B cell (primary cell): Measurements from ENCODE around the gene RBPJL. TPM values are rescaled to one million over a fixed set of nuclear protein-coding genes. Genes with fewer than 3 reads are reported as not detected.
"Not testable (repeated sequence)": the region's sequence is repeated elsewhere in the genome, so short reads cannot be mapped to it uniquely, and the experiment has no call there.

ENCODE experiments used
- ATAC-seq: fragments of 200-7000 bp; cut with Tn5 transposase; one replicate; pipeline ENCODE4 v1.10.0; 2021; ENCODE audit warnings: low read depth, mild to moderate bottlenecking, moderate number of reproducible peaks, moderate library complexity
- CTCF ChIA-PET: fragments of 350-600 bp; sonication (Branson Sonifier 250); formaldehyde crosslinking; loops from one replicate; lab custom pipeline; 2021; ENCODE audit warnings: antibody characterized with exemption, inconsistent platforms; lab: Charles Lee
- POLR2A ChIA-PET: fragments of 350-600 bp; sonication (Branson Sonifier 250); formaldehyde crosslinking; loops from one replicate; lab custom pipeline; 2021; ENCODE audit warnings: antibody characterized with exemption; lab: Charles Lee
- DNase-seq: peaks from one replicate; pipeline ENCODE4 v3.0.0; 2013
- H2AFZ ChIP-seq: 2 replicates; pipeline ENCODE4 v1.6.1; 2012; ENCODE audit warnings: mild to moderate bottlenecking, low read depth, low read length; ENCODE audit not compliant: insufficient read depth, poor library complexity, severe bottlenecking
- H3K27ac ChIP-seq, 2 donors: 1 replicate in 1 of 2; 2 replicates in 1 of 2; pipeline ENCODE4 v1.5.1; 2012 to 2013; ENCODE audit warnings: low read length in 2 of 2, mild to moderate bottlenecking in 2 of 2, moderate library complexity in 1 of 2
- H3K27me3 ChIP-seq, 4 experiments: fragments of 200-600 bp in 1 of 4; sonication (generic) in 1 of 4; replicated peaks in 1 of 4; 1 replicate in 2 of 4; 2 replicates in 2 of 4; pipeline versions ENCODE4 v1.6.1 to v1.7.0; 2013 to 2016; ENCODE audit warnings: low read length in 3 of 4, mild to moderate bottlenecking in 2 of 4, mixed read lengths in 1 of 4, moderate library complexity in 1 of 4; ENCODE audit not compliant: insufficient read depth in 4 of 4, control insufficient read depth in 3 of 4; ENCODE audit errors: control extremely low read depth in 1 of 4
- H3K36me3 ChIP-seq, 2 experiments: replicated peaks in 1 of 2; 1 replicate in 1 of 2; 2 replicates in 1 of 2; pipeline versions ENCODE4 v1.6.1 to v1.7.1; 2013; ENCODE audit warnings: low read length in 1 of 2; ENCODE audit not compliant: insufficient read depth in 2 of 2, control insufficient read depth in 1 of 2; ENCODE audit errors: control extremely low read depth in 1 of 2, extremely low read depth in 1 of 2
- H3K4me1 ChIP-seq, 2 donors: fragments of 200-600 bp in 1 of 2; sonication (generic) in 1 of 2; 1 replicate in 1 of 2; 2 replicates in 1 of 2; pipeline versions ENCODE4 v1.5.1 to v1.6.1; 2013 to 2017; ENCODE audit warnings: low read length in 2 of 2; ENCODE audit not compliant: control insufficient read depth in 2 of 2, insufficient read depth in 2 of 2
- H3K4me2 ChIP-seq: replicated peaks from 2 replicates; pipeline ENCODE3; 2012; ENCODE audit warnings: mild to moderate bottlenecking, low read depth, low read length; ENCODE audit not compliant: poor library complexity, severe bottlenecking
- H3K4me3 ChIP-seq, 5 experiments: fragments of 200-600 bp in 1 of 5; sonication (generic) in 1 of 5; 1 replicate in 3 of 5; 2 replicates in 2 of 5; pipeline versions ENCODE4 v1.5.1 to v1.7.0; 2011 to 2016; ENCODE audit warnings: low read length in 4 of 5, mild to moderate bottlenecking in 4 of 5, low read depth in 2 of 5, control low read depth in 1 of 5, moderate library complexity in 1 of 5; ENCODE audit not compliant: insufficient read depth in 1 of 5; ENCODE audit errors: control extremely low read depth in 1 of 5, extremely low read depth in 1 of 5
- H3K79me2 ChIP-seq: fragments of 200-600 bp; sonication (generic); one replicate; pipeline ENCODE4 v1.6.0; 2016; ENCODE audit warnings: low read length; ENCODE audit not compliant: control insufficient read depth, insufficient read depth
- H3K9ac ChIP-seq: fragments of 200-600 bp; sonication (generic); 2 replicates; pipeline ENCODE4 v1.6.1; 2017; ENCODE audit warnings: mild to moderate bottlenecking, low read length, moderate library complexity
- H3K9me3 ChIP-seq, 3 donors: one replicate each; pipeline versions ENCODE4 v1.6.1 to v1.7.1; 2013; ENCODE audit warnings: low read length in 2 of 3; ENCODE audit not compliant: control insufficient read depth in 2 of 3, insufficient read depth in 1 of 3; ENCODE audit errors: control extremely low read depth in 1 of 3
- H4K20me1 ChIP-seq: 2 replicates; pipeline ENCODE4 v1.6.0; 2012; ENCODE audit warnings: mild to moderate bottlenecking, low read length; ENCODE audit not compliant: insufficient read depth, control insufficient read depth, poor library complexity, severe bottlenecking
- H3K27ac Mint-ChIP-seq: one replicate; pipeline ENCODE4 v1.8.0; 2021; ENCODE audit warnings: mixed read lengths
- H3K27me3 Mint-ChIP-seq: one replicate; pipeline ENCODE4 v1.8.0; 2021; ENCODE audit warnings: mixed read lengths
- H3K4me1 Mint-ChIP-seq: one replicate; pipeline ENCODE4 v1.8.0; 2021; ENCODE audit warnings: mixed read lengths
- H3K4me3 Mint-ChIP-seq: one replicate; pipeline ENCODE4 v1.8.0; 2021; ENCODE audit warnings: mixed read lengths
- H3K9me3 Mint-ChIP-seq: one replicate; pipeline ENCODE4 v1.8.0; 2022; ENCODE audit warnings: mixed read lengths; ENCODE audit not compliant: insufficient read depth
- EZH2 ChIP-seq: IDR thresholded peaks from 2 replicates; pipeline ENCODE4 v1.6.1; 2012; ENCODE audit warnings: borderline replicate concordance, low read depth, mild to moderate bottlenecking, moderate library complexity, low read length; ENCODE audit not compliant: insufficient read depth, poor library complexity, severe bottlenecking
- WGBS: methylation state at CpG from one replicate; pipeline ENCODE4 v1.1.5; 2013; ENCODE audit warnings: missing lambda C conversion rate; ENCODE audit not compliant: insufficient coverage; 5-methylcytosine and 5-hydroxymethylcytosine counted together
- intact Hi-C: fragments of 100-400 bp; cut with micrococcal nuclease; formaldehyde crosslinking; loops from one replicate; pipeline ENCODE4 v1.10.0; 2022
- polyA plus RNA-seq: library from polyadenylated mRNA; depleted of rRNA; stranded (reverse); fragments of >200 nt; gene quantifications from 2 replicates; pipeline ENCODE4 v1.2.3, GENCODE V29; 2012
- total RNA-seq, 2 donors: library from RNA; stranded (reverse); fragments of 120-200 nt in 1 of 2; gene quantifications; 1 replicate in 1 of 2; 2 replicates in 1 of 2; pipeline versions ENCODE4 v1.2.3 to v1.2.4, GENCODE V29; 2013 to 2022
- TF ChIP-seq, protein P1 (sequence below): fragments of 200-600 bp; IDR thresholded peaks from one replicate; pipeline ENCODE4 v1.8.0; 2022; ENCODE audit warnings: antibody characterized with exemption, mild to moderate bottlenecking

RBPJL gene
- total and polyA plus RNA-seq, 2 donors (not counting 1 experiment from before 2014, with no cell fraction given): not detected

DNA sequence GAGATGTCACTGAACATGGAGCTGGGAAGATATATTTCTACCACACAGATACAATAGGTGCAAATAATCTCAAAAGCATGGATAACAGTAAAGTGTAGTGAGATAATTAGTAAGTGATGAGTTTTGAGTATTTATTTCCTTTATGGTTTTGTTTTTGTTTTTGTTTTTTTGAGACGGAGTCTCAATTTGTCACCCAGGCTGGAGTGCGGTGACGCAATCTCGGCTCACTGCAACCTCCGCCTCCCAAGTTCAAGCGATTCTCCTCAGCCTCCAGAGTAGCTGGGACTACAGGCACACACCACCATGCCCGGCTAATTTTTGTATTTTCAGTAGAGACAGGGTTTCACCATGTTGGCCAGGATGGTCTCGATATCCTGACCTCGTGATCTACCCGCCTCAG is 44.2 kb downstream of the RBPJL start:
- H3K4me3 Mint-ChIP-seq, DNase-seq, intact Hi-C loops, H3K27ac ChIP-seq, H3K79me2 ChIP-seq, POLR2A ChIA-PET, H3K36me3 ChIP-seq, H3K4me2 ChIP-seq, H3K9me3 Mint-ChIP-seq, H4K20me1 ChIP-seq, H3K27ac Mint-ChIP-seq, H2AFZ ChIP-seq, H3K4me3 ChIP-seq, ATAC-seq, H3K9me3 ChIP-seq, H3K9ac ChIP-seq: not testable (repeated sequence)
- peaks cover 16% of the 10 kb centered on the region for H3K27me3 Mint-ChIP-seq
- Histone ChIP-seq H3K27me3 (peaks cover 0 to 30% (median 6%) of the 10 kb centered on the region in 4 experiments), H3K4me1 (peaks cover 21 to 23% of the 10 kb centered on the region in 2 donors)
- CTCF ChIA-PET: interaction anchor here (3.7 kb wide), 1 partner anchor 86 kb away, joined by 13 read pairs; no protein-coding TSS in a partner anchor
- 96% methylated on average over 7 of the region's 10 CpGs for WGBS
- peaks cover 10% of the 10 kb centered on the region for H3K4me1 Mint-ChIP-seq

DNA sequence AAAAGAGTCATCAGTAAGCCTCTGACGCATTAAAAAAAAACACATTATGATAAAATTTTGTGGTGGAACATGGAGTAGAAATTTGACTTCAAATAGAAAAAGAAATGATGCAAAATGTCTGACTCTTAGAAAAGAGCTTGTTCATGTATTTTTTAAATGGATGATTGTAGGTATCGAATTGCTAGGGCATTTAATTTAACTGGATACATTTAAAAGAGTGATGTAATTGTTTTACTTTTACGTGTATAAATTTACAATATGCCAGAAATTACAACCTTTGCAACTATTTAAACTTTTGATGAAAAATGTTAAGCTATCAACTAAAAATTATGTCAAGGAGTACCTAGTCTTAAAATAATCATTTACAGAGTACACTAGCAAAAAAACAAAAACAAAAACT is 46.1 kb downstream of the RBPJL start:
- CTCF ChIA-PET: interaction anchor here (1.9 to 3.7 kb wide), 2 partner anchors 84 to 97 kb away, joined by 7 to 13 read pairs; no protein-coding TSS in a partner anchor
- Mint-ChIP-seq H3K9me3 (no peaks in the 10 kb centered on the region), H3K4me1 (peaks cover 7% of the 10 kb centered on the region), H3K27me3 (no peaks in the 10 kb centered on the region), H3K4me3 (no peak overlapping the region), H3K27ac (no peak overlapping the region)
- no peak for TF ChIP-seq EZH2
- TF ChIP-seq, protein P1, sequence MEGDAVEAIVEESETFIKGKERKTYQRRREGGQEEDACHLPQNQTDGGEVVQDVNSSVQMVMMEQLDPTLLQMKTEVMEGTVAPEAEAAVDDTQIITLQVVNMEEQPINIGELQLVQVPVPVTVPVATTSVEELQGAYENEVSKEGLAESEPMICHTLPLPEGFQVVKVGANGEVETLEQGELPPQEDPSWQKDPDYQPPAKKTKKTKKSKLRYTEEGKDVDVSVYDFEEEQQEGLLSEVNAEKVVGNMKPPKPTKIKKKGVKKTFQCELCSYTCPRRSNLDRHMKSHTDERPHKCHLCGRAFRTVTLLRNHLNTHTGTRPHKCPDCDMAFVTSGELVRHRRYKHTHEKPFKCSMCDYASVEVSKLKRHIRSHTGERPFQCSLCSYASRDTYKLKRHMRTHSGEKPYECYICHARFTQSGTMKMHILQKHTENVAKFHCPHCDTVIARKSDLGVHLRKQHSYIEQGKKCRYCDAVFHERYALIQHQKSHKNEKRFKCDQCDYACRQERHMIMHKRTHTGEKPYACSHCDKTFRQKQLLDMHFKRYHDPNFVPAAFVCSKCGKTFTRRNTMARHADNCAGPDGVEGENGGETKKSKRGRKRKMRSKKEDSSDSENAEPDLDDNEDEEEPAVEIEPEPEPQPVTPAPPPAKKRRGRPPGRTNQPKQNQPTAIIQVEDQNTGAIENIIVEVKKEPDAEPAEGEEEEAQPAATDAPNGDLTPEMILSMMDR: no peak
- WGBS: no CpG with 5 or more reads among the region's 3 CpGs
- Histone ChIP-seq H3K4me3 (no peak overlapping the region), H3K9me3 (peaks cover 0 to 2% (median 0%) of the 10 kb centered on the region in 3 donors), H3K9ac (no peak overlapping the region), H3K4me1 (peaks cover 7 to 8% of the 10 kb centered on the region in 2 donors), H3K79me2 (no peaks in the 10 kb centered on the region), H3K27me3 (peaks cover 0 to 11% (median 2%) of the 10 kb centered on the region in 4 experiments), H3K4me2 (no peak overlapping the region), H2AFZ (no peak overlapping the region), H3K36me3 (no peaks in the 10 kb centered on the region), H3K27ac (no peak overlapping the region), H4K20me1 (no peaks in the 10 kb centered on the region)
- no peak for DNase-seq
- no peak for ATAC-seq
- POLR2A ChIA-PET: no interaction called here
- intact Hi-C loops: no loop called here
